HT-29 (cell line): ENCODE measurements around the gene SETD2. TPM values are rescaled to one million over a fixed set of nuclear protein-coding genes. Genes with fewer than 3 reads are reported as not detected.
"Not testable (repeated sequence)": the region's sequence is repeated elsewhere in the genome, so short reads cannot be mapped to it uniquely, and the experiment has no call there.

Source experiments
- DNase-seq: peaks from one replicate; pipeline ENCODE4 v3.0.0-alpha.2; 2015; ENCODE audit warnings: low spot score
- total RNA-seq: library from RNA; depleted of rRNA; stranded (reverse); fragments of >200 nt; shearing (Covaris generic); gene quantifications from 2 replicates; pipeline ENCODE4 v1.2.3, GENCODE V29; 2014

Gene SETD2
- total RNA-seq, 1 experiment from 2014 or later = 13.4 TPM

- DNase-seq = no peak
These were observed 60.3 kb downstream of the SETD2 start for GRCh38 chr3:47103619-47104018.

DNA sequence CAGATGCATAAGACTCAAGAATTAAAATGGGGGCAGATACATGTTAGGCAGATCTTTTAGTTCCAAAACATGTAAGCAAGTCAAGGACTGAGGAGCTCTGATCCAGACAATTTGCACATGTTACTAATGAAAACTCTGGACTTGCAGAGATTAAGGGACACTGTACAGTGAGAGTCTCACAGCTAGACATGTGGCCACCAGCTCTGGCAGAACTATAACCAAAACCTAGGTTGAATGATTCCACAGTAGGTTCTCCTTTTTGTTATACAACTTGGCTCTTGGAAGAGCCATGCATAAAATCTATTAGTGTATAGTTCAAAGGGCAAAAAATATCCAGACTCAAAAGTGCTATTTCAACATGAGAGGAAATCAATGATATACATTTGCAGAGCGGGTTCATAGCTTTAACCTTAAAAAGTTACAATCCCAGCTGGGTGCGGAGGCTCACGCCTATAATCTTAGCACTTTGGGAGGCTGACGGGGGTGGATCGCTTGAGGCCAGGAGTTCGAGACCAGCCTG, 61.8 kb downstream of the SETD2 start:
- no peak for DNase-seq

DNA sequence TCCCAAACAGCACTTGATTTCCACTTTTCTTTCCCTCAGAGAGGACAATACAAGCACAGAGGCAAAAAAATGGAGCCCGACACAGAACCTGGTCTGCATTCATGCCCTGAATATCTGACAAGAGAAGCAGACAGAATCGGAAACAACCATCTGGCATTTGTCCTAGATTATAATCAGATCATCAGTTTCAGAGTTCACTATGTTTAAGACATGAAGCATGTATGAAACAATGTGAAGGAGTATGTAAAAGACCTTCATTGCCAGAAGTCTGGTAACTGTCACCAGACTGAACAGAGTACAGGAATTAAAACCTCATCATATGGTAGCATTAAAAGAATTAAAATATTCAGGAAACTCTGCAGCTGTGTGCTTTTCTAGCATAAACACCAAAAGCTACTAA, 65.0 kb downstream of the SETD2 start:
- no peak for DNase-seq

DNA sequence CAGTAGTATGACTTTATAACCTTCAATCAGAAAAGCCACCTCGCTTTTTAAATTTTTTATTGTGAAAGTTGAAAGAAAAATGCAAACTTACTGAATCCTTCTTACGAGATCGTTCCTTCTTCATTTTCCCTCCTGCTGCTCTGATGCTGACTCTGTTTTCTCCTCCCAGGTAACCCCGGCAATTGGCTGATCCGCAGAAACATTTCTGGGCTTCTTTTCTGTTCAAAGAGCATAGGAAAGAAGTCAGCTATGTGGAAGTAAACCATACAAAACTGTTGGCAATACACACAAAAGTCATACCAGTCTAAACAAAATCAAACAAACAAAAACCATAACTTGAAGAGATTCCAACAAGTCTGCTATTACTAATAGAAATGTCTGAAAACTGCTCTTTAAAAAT, 66.0 kb downstream of the SETD2 start:
- DNase-seq = no peak

DNA sequence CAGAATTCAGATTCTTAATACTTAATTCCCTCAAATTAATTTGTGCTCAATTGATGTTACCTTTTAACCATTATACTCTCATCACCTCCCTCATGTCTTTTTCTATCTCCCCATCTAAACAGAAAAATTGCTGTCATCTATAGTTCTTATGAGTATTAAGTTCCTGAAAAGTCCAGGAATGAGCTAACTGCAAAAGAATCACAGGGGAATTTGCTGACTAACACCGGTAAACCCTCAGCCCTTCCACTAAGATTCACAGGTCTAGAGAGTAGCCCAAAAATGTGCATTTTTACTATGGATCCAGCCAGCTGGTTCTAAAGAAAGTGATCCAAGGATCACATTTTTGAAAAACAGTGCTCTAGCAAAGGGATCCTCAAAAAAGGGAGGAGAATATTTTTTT, 67.0 kb downstream of the SETD2 start:
- no peak for DNase-seq

DNA sequence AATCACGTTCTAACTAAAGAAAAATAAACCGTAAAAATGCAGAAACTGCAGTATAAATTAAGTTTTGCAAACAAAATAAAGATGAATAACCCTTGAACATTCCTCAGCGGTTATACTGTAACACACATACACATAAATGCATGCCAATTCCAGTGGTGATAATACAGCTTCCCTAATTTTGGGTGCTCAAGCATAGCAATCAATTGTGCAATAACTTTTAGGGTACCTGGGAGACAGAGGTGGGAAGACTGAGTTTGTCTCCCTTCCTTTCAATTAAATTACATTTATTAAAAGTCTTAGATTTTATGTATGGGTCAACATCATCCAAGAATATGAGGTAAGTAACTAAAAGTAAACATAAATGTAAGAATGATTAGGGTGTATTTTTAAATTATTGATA, 71.8 kb downstream of the SETD2 start:
- DNase-seq = no peak

DNA sequence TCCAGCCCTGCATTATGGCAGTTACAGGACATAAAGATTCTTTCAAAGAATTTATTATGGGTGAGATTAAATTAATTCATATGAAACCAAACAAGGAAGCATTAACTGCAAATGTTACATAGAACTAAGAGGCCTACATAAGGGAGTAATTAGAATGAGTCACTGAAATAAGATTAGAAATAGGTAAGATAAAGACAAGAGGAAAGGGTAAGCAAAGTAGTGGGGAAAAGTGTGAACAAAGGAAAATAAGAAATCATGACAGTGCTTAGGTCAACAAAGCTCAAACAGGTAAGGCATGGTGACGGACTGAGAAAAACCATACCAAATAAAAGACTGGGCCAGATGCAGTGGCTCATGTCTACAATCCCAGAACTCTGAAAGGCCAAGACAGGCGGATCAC, 74.3 kb downstream of the SETD2 start:
- no peak for DNase-seq

DNA sequence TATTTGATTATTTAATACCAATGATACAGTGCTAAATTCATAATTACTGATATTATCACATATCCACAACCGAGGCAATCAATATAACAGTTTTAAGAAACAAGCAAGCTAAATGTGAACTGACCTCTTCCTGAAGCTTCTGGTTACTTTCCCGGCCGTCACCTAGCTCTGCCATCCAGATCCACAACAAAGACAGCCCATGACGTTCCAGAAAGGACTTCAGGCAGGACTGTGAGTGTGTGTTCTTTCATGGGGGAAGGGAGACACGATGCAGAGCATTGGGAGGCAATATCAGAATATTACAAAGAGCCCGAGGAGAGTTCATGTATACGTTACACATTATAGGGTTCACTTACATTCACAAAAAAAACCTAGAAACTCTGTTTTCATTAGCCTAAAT, 77.8 kb downstream of the SETD2 start:
- no peak for DNase-seq

GRCh38 chr3:47083786-47084185, 80.1 kb downstream of the SETD2 start:
- no peak for DNase-seq

DNA sequence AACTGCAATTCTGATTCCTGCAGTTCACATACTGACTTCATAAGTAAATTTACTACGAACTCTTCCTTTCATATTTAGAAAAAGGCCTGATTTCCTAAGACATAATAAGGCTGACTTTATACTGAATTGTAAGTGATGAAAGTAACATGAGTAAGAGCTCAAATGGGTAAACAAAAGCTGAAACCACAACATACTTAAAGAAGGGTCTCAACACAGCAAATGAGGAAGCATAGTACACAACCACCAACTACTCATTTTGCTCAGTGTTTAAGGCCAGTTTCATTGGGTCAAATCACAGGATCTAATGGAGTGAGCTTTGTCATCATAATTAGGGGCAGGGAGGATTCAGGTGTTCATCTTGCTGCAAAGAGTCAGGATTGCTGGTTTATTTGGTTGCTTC, 81.4 kb downstream of the SETD2 start:
- DNase-seq = no peak

DNA sequence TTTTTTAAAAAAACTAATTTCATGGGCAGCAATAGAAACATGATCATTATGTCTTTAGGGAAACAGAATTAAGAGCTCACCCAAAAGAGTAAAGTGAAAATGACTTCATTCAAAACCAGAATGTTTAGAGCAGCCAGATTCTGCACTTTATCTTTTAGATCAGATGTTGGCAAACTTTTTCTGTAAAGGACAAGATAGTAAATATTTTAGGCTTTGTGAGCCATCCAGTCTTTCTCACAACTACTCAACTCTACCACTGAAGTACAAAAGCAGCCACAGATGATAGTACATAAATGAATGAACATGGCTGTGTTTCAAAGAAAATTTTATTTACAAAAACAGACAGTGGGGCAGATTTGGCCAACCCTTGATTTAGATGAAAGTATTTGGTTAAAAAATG, 84.5 kb downstream of the SETD2 start:
- no peak for DNase-seq

- DNase-seq = no peak
These were observed 90.2 kb downstream of the SETD2 start for GRCh38 chr3:47073685-47074084.

DNA sequence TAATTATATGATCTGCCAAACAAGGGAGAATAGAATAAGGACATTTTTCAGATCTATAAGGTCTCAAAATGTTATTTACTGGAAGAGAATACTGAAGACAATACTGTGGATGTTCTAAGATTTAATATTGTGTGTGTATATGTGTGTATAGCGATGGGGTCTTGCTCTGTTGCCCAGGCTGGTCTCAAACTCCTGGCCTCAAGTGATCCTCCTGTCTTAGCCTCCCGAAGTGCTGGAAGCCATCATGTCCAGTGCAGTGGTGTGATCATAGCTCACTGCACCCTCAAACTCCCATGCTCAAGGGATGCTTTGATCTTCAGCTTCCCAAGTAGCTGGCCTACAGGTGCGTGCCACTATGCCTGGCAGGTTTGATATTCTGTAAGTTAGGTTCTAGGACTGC, 93.1 kb downstream of the SETD2 start:
- no peak for DNase-seq

GRCh38 chr3:47066259-47066658, 97.7 kb downstream of the SETD2 start:
- DNase-seq = not testable (repeated sequence)

- no peak for DNase-seq
These were observed 98.2 kb downstream of the SETD2 start for GRCh38 chr3:47065681-47066080.

DNA sequence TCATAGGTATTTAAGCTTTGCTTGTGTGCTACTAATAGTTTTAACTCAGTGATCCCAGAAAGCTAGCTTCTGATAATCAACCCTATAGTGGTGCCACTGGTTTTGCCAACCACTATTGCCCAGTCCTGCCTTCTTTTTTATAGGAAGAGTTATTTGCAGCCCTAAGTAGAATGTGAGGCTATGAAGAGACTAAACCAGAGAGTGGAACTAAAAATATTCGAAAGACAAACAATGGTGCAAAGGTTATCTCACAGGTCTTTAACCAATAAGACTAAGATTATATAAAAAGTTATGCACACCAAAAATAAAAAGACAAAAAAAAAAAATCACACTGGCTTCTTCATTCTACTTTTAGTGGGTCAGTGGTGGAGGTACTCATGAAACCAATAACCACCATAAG, 98.9 kb downstream of the SETD2 start:
- DNase-seq = no peak

GRCh38 chr3:47057212-47057671, 106.7 kb downstream of the SETD2 start:
- DNase-seq = no peak

GRCh38 chr3:47056705-47057104, 107.2 kb downstream of the SETD2 start:
- no peak for DNase-seq

DNA sequence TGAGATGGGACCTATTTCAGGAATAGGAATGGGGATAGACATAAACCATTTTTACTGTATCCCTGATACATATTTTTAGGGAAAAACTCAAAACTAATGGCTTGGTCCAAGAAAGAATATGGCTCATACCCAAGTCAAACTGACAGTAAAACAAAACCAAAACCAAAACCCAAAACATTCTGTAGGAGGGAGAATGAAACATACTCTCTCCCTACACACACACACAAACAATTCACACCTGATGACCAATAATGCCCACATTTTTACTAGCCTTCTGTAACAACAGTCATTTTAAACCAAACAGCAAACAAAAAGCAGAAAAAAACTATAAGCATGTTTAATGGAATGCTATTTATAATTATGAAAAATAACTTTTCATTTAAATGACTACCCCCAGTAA, 109.5 kb downstream of the SETD2 start:
- no peak for DNase-seq

DNA sequence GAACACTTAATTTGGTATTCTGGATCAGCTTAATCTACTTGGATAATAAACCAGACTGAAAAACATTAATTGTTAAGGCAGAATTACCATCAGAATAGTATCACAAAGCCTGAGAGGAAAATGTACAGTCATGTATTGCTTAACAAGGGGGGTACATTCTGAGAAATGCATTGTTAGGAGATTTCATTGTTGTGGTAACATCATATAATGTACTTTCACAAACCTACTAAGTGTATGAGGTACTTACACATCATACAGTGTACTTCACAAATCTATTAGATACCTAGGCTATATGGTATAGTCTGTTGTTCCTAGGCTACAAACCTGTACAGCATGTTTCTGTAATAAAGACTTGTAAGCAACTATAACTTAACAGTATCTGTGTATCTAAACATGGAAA, 116.2 kb downstream of the SETD2 start:
- DNase-seq = no peak

GRCh38 chr3:47047069-47047468, 116.8 kb downstream of the SETD2 start:
- DNase-seq = no peak

DNA sequence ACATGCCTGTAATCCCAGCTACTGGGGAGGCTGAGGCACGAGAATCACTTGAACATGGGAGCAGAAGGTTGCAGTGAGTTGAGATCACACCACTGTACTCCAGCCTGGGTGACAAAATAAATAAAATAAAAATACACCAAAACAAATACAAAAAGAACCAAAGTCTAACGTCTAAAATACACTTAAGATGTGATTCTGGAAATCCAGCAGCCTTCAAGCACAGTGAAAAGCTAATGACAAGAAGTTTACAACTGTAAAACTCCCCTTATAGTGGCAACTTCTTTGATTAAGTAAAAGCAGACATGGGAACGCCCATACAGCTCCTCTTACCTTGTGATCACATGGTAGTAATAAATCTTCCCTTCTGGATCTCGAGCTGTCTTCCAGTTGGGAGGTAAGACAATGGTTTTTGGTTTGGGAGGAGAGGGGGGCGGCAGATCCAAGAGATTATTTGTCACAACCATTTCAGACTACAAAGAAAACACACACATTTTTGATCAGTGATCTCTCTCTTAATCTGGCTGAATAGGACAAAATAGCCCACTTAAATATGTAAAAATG, 121.6 kb downstream of the SETD2 start:
- no peak for DNase-seq

GRCh38 chr3:47041114-47041513, 122.8 kb downstream of the SETD2 start:
- DNase-seq = no peak

DNA sequence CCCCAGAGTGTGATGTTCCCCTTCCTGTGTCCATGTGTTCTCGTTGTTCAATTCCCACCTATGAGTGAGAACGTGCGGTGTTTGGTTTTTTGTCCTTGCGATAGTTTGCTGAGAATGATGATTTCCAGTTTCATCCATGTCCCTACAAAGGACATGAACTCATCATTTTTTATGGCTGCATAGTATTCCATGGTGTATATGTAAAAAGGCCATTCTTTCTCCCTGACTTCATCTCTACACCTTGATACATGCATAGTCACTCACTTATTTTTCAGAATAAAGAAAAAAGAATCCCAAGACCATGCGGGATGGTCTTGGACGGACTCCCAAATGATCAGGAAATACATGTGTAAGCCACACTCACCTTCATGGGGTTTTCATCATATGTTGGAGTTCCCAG, 126.6 kb downstream of the SETD2 start:
- DNase-seq = not testable (repeated sequence)
